Raji (cell line): ENCODE measurements around the gene MEF2C.

Experiments used
- POLR2A ChIP-seq: IDR thresholded peaks from 2 replicates; pipeline ENCODE4 v1.6.1; 2011; ENCODE audit warnings: low read depth, low read length, control low read depth; ENCODE audit not compliant: insufficient read depth

Gene MEF2C

DNA sequence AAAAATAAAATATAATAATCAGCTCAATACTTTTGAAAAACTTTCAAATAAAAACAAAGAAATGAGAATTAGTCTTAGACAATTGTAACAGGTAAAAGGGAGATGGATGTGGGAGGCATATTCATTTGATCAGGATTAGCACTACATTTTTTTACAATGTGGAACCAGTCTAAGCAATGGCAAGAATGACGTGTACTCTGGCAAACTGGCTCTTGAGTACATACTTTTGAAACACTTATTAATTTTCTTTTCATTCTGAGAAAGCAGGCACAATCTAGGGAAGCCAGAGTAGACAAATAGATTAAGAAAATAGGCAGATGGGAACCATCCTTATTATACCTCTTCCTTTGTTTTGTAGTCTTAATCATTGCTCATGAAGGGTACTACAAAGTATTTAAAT lies 79.7 kb downstream of the MEF2C start:
- TF ChIP-seq POLR2A = no peak

DNA sequence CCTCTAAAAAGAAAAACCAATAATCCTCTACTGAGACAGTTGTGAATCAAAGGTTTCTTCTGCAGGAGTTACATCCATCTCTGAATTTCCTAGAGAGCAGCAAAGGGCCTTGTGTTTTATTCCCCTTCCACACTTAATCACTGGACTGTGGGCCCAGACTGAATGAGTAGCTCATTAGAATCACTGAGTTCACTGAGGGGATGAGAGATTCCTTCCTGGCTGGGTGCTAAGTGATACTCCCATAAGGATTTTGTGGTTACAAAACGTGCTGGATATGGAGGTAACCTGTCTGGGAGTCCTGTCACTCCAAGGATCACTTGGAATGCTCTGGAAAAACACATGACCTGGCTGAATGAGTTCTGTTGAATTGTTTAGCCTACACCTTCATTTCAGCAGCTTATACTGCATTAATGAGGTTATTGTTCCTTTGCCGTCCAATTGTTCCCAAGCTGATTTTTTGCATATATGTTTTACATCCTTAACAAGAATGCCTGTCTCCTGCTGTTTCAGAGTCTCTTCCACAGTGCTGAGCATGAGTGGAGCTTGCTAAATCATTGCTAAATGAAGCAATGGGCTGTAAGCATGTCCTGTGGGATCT lies 82.9 kb downstream of the MEF2C start:
- no peak for TF ChIP-seq POLR2A

DNA sequence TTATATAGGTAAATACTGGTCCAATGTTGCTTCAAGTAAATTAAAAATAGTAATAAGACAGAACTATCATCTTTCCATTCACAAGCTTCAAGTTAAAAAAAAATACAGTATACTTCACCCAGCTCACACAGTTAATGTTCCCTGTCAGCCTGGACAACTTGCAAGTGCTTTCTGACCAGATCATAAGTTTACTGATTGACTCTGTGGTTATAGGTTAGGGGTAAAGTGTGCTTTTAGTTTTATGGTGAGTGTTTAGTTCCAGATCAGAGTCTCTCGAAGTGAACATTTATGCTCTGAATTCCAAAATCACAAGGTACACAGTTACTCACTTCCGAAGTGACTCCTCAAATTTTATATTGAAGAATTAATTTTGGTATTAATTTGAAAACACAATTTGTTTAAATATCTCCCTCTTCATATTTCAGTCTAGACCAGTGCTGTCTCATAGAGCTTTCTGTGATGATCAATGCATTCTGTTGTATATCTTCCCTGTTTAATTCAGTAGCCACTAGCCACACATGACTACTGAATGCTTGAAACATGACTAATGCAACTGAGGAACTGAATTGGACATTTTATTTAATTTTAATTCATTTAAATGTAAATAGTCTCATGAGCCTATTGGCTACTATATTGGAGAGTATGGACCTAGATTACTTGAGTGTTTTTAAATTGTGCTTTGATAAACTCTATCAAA lies 90.7 kb downstream of the MEF2C start:
- no peak for TF ChIP-seq POLR2A

DNA sequence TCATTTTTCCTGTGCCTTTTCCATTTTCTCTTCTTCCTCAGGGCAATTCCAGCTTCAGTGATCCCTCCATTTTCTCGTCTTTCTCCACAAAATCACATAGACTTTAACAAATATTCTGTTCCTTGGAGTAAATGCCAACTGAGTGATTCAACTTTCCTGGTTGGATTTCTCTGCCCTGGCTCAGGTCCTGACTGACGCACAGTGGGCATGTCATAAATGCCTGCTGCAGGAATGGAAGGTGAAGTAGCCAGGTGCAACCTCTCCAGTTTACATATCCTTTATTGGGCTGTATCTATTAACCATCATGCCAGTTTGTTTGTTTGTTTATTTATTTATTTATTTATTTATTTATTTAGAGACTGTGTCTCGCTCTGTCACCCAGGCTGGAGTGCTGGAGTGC lies 95.1 kb downstream of the MEF2C start:
- no peak for TF ChIP-seq POLR2A

DNA sequence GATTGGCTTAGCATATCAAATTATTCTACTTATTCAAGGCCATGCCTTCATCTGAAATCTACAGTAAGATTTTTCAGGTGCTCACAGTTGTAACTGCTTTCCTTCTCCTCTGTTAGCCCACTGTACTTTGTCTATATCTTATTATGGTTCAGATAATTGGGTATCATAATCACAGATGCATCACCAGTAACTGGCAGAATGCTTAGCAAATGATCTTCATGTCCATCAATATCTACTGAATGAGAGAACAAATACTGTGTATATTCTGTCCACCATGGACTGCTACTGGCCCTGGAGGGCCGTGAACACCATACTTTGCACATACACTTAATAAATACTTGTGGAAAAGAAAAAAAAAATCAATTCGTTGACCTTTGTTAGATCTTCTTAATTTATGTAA lies 96.2 kb downstream of the MEF2C start:
- no peak for TF ChIP-seq POLR2A

DNA sequence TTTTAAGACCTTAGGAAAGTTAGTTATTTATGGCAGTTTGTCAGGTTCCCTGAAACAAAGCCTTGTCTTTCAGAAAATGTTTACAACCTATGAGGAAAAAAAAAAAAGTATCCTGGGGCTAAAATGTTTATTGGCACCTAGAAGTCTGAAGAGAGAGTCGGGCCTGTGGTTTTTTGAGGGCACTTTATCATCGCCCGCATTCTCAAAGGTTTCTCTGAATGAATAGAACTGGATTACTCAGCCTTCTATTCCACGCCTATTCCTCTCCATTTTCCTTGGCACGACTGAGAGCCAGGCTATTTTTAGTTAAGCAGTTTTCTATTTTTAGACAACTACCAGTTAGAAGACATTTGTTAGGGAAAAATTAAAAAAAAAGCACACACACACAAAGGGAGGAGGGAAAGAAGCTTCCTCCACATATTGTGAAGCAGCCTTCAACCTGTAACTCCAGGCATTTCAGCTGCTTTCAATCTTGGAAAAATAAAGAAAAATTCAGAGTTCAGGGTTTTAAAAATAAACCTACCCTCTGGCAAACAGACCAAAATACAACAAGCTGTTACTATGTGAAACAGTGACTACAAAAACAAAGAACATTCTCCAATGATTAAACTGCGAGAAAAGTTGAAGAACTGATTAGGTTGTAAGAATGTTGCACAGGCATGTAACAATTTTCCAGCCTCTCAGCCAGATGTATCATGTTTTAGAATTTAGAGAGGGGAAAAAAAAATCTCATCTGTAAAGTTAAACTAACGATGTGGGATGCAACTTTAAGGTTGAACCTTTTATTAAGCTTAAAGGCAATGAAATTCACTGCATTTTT lies 97.0 kb downstream of the MEF2C start:
- TF ChIP-seq POLR2A = no peak

DNA sequence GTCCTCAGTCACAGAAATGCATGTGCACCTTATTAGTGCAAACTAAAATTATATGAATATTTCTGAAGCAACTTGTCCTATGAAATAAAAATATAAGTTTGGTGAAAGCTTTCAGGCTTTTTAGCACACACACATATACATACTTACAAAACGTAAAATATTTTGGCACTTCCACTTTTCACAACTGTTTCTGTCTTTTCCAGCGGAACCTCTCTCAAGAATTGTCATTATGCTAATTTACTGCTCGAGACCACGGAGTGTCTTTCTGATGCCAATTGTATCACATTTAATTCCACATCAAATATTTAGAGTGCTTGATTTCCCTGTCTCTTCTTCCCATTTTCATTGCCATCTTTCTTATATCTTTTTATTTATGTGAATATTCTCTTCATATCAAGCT lies 100.4 kb downstream of the MEF2C start:
- no peak for TF ChIP-seq POLR2A

DNA sequence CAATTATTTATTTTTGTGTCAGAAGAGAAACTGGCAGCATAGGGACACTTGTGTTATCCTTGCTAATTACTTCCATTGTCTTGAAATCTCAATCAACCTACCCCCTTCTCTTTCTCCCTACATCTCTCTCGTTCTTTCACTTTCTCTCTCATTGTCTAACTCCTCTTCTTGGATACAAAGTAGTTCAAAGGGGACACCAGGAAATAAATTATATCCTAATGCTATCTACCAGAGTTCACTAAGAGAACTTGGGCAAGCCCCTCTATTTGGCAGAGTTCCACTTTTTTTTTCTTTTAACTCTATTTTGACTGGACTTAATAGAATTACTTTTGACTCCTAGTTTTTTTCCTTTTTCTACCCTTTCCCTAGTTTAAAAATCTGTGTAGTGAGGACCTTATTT lies 102.2 kb downstream of the MEF2C start:
- no peak for TF ChIP-seq POLR2A

DNA sequence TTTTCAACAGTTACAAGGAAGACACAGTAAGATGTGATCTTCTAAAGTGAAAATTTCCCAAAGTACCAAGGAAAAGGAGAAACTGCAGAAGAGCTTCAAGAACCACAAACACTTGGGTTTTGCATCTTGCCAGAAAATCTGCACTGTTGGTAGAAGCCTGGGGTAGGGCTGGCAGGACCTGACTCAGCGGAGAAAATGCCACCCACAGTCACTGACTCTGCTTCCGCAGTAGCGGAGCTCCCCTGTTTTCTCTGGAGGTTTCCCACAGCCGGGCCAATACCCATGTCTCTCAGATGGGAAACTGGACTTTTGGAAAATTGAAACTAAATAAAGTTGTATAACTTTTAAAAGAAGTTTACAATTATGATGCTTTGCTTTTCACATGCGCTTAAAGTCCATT lies 104.2 kb downstream of the MEF2C start:
- no peak for TF ChIP-seq POLR2A

DNA sequence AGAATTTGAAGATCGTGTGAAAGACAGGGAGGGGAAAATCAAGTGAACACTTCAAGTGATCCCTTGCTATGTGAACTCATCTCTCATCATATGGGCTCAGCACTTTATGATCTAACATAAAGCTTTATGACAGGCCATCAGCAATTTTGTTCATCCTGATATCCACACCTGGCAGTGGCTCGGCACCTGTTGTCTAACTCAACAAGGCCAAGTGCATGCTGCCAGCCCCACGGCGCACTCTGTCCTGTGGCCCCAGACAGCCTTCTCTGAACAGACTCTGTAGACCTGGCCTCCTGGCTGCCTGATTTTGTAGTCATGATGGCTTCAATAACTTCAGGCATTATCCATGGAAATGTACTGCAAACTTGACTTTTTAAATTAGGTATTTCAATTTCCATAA lies 106.3 kb downstream of the MEF2C start:
- no peak for TF ChIP-seq POLR2A

DNA sequence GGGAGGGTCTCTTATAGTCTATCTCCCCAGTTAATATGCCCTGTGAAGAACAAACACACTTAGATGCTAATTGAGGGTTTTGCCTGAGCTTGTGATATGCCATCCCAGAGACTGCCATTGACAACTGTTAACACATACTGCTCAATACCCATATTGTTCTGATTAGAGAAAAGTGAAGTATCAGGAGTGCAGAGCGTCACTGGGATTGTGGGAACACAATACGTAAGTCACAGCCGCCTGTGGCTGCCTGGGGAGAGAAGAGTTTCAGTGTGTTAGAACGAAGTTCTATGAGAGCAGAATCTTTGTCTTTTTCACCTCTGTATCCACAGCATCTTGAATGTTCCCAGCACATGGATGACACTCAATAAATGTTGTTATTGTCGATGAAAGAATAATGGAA lies 110.2 kb downstream of the MEF2C start:
- TF ChIP-seq POLR2A = no peak

DNA sequence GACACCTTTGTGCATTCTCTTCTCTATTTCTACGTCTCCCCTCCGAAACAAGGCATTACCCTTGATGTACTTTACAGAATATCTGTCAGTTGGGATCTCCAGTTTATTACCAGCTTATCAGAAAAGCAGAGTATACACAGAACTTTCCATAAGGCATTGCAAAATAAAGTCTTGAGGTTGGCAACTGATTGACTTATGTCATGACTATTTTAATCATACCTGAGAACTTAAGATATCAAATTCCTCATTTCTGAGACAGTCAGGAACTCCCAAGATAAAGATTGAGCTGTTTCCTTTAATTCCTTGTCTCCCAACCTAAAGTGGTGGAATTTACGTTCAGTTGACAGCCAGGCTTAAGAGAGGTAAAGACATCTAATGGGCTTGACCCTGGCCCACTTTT lies 110.9 kb downstream of the MEF2C start:
- no peak for TF ChIP-seq POLR2A

DNA sequence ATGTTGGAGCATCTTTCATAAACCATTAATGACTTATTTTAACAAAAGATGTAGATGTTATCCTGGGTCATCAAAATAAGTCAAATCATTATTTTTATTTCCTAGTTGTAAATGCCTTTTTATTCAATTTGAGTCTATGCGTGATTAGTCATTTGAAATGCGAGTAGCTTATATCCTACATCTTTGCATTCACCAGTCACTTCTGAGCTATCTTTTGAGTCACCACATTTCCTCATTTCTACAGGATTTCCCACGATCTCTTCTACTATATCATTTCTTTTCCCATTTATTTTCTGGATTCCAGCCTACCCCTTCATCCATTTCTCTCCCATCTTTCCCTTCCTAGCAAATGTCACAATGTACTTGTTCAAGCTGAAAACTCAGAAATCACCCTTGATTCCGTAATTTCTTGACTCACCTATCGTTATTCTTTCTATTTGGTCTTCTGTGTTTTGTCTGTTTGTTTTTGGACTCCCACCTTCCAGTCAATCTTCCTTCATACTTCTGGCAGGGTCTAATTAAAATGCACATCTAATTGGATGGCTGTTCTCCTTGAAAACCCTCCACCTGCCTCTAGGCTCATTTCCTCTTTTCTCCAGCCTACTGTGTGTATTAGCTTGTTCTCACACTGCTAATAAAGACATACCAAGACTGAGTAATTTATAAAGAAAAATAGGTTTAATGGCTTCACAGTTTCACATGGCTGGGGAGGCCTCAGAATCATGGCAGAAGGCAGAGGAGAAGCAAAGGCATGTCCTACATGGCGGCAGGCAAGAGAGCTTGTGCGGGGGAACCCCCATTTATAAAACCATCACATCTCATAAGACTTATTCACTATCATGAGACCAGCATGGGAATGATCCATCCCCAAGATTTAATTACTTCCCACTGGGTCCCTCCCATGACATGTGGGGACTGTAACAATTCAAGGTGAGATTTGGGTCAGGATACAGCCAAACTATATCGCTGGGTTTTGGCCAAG lies 112.4 kb downstream of the MEF2C start:
- no peak for TF ChIP-seq POLR2A

DNA sequence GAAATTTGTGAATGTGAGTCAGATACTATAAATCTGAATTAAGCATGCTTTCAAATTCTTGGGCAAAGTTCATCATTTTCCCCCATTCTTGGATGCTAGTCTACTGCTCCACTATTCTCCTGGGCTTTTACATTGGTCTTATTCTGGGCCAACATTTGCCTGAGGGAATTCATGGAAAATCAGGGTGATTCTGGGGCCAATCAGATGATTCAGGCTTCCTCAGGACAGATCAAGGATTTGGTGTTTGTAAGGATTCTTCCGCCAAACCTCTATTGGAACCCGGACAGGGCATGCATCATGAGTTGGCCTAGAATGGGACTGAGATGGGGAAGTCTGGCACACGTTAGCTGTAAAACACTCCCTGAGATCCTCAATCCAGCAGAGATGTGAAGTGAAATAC lies 113.8 kb downstream of the MEF2C start:
- TF ChIP-seq POLR2A = no peak

DNA sequence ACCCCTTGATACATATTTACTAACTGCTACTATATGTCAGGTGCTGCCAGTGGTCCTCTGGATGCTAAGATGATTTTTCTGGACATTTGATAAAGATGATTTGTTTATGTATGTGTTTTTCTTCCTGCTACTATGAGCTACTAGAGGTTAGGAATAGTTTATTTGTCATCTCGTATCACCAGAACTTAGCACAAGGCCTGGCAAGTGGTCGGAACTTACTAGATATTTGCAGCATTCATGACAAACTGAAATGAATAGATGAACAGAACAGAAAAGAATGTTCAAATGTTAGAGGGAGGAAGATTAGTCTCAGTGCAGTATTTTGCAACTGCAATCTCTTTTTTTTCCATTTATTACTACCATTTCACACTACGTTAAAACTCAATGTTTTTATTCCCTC lies 114.6 kb downstream of the MEF2C start:
- TF ChIP-seq POLR2A = no peak
